HepG2 (cell line): ENCODE results near the gene CARMIL1. TPM values are rescaled to one million over a fixed set of nuclear protein-coding genes. Genes with fewer than 3 reads are reported as not detected.

Experiments
- ATAC-seq: fragments of 200-7000 bp; cut with Tn5 transposase; 3 replicates; pipeline ENCODE4 v1.9.1; 2020; ENCODE audit warnings: mild to moderate bottlenecking, moderate library complexity
- BruUV-seq: library from RNA; stranded (reverse); fragments of 400-500 nt; replicated peaks from 2 replicates; lab custom pipeline; 2021; lab: Mats Ljungman, UMichigan
- CTCF ChIA-PET: fragments of 300-600 bp; formaldehyde crosslinking; extraction: SDS; loops from one replicate; lab custom pipeline; 2021; ENCODE audit warnings: low total read pairs, inconsistent platforms, low intra/inter-chr PET ratio; lab: Yijun Ruan, JAX
- POLR2A ChIA-PET: fragments of 350-600 bp; sonication (Branson Sonifier 250); formaldehyde crosslinking; loops from one replicate; lab custom pipeline; 2020; ENCODE audit warnings: antibody characterized with exemption, inconsistent platforms; lab: Yijun Ruan, JAX
- DNase-seq: peaks from one replicate; pipeline ENCODE4 v3.0.0-alpha.2; 2015; ENCODE audit warnings: low spot score
- FAIRE-seq: peaks from 3 replicates; lab custom pipeline; 2011; peaks lifted over from hg19 to GRCh38; lab: Jason Lieb, UNC
- H2AFZ ChIP-seq: one replicate; pipeline ENCODE4 v1.6.1; 2011; ENCODE audit warnings: low read length, inconsistent platforms
- H3K27ac ChIP-seq: fragments of 300-600 bp; 3 replicates; pipeline ENCODE4 v1.8.0; 2011; ENCODE audit warnings: mixed run types, mild to moderate bottlenecking, mixed read lengths, low read length, inconsistent platforms; ENCODE audit not compliant: insufficient read depth; ENCODE audit errors: extremely low read length
- H3K27me3 ChIP-seq, 2 experiments: fragments of 200-600 bp in 1 of 2; 2 replicates in 1 of 2; 3 replicates in 1 of 2; pipeline versions ENCODE4 v1.6.0 to v1.8.0; 2011; ENCODE audit warnings: low read length in 2 of 2, mild to moderate bottlenecking in 2 of 2, moderate library complexity in 2 of 2, inconsistent platforms in 1 of 2; ENCODE audit not compliant: insufficient read depth in 2 of 2, control insufficient read depth in 1 of 2
- H3K36me3 ChIP-seq, 2 experiments: fragments of 200-600 bp in 1 of 2; replicated peaks in 1 of 2; 2 replicates in 1 of 2; 3 replicates in 1 of 2; pipeline versions ENCODE4 v1.5.1 to v1.8.0; 2011; ENCODE audit warnings: low read length in 2 of 2, inconsistent platforms in 1 of 2; ENCODE audit not compliant: insufficient read depth in 2 of 2, control insufficient read depth in 1 of 2
- H3K4me1 ChIP-seq: 2 replicates; pipeline ENCODE4 v1.5.1; 2012; ENCODE audit warnings: low read length, inconsistent platforms; ENCODE audit not compliant: insufficient read depth
- H3K4me2 ChIP-seq: 2 replicates; pipeline ENCODE4 v1.6.0; 2011; ENCODE audit warnings: low read depth, low read length, inconsistent platforms
- H3K4me3 ChIP-seq, 3 experiments: fragments of 200-600 bp in 1 of 3; sonication (generic), shearing (Covaris generic) in 1 of 3; replicated peaks in 1 of 3; 2 replicates each; pipeline ENCODE4 v1.5.1; 2011 to 2016; ENCODE audit warnings: low read length in 3 of 3, inconsistent platforms in 2 of 3, low read depth in 2 of 3, mild to moderate bottlenecking in 2 of 3, control low read depth in 1 of 3, mixed read lengths in 1 of 3; ENCODE audit not compliant: insufficient read depth in 1 of 3
- H3K79me2 ChIP-seq: one replicate; pipeline ENCODE4 v1.6.1; 2011; ENCODE audit warnings: low read length, inconsistent platforms; ENCODE audit not compliant: insufficient read depth
- H3K9ac ChIP-seq: 2 replicates; pipeline ENCODE4 v1.6.0; 2011; ENCODE audit warnings: mild to moderate bottlenecking, low read depth, low read length, inconsistent platforms; ENCODE audit not compliant: insufficient read depth
- H3K9me3 ChIP-seq: 2 replicates; pipeline ENCODE4 v1.5.1; 2012; ENCODE audit warnings: mild to moderate bottlenecking, low read length
- H4K20me1 ChIP-seq: 2 replicates; pipeline ENCODE4 v1.6.0; 2011; ENCODE audit warnings: inconsistent platforms, mild to moderate bottlenecking, low read length, moderate library complexity; ENCODE audit not compliant: insufficient read depth
- CREB1 ChIP-seq, 2 experiments: fragments of 450-650 bp in 1 of 2; IDR thresholded peaks; 2 replicates each; pipeline ENCODE4 v1.6.1; 2016 to 2017; ENCODE audit warnings: control low read depth in 1 of 2, mild to moderate bottlenecking in 1 of 2, missing compliant biosample characterization in 1 of 2, missing genetic modification characterization in 1 of 2
- DDIT3 ChIP-seq: sonication (generic); formaldehyde crosslinking; IDR thresholded peaks from 2 replicates; pipeline ENCODE4 v1.4.0; 2020; ENCODE audit warnings: mild to moderate bottlenecking, missing genetic modification reagents
- EHMT2 ChIP-seq: fragments of 200-600 bp; sonication (generic); IDR thresholded peaks from 2 replicates; pipeline ENCODE4 v1.7.0; 2017; ENCODE audit warnings: antibody characterized with exemption, low read depth, low read length, borderline replicate concordance
- LCORL ChIP-seq, 2 experiments: fragments of 450-650 bp in 1 of 2; sonication (generic) in 1 of 2; formaldehyde crosslinking in 1 of 2; IDR thresholded peaks; 2 replicates each; pipeline versions ENCODE4 v1.5.0 to v1.6.1; 2017 to 2020; ENCODE audit warnings: antibody characterized with exemption in 1 of 2, missing genetic modification reagents in 1 of 2
- MBD4 ChIP-seq: IDR thresholded peaks from 2 replicates; pipeline ENCODE4 v1.6.1; 2012; ENCODE audit warnings: low read length, inconsistent platforms, borderline replicate concordance
- MED8 ChIP-seq: sonication (generic); formaldehyde crosslinking; IDR thresholded peaks from 2 replicates; pipeline ENCODE4 v1.8.1; 2023; ENCODE audit warnings: mild to moderate bottlenecking, missing genetic modification reagents; ENCODE audit not compliant: insufficient replicate concordance
- RBFOX2 ChIP-seq: fragments of 200-400 bp; formaldehyde crosslinking; IDR thresholded peaks from 2 replicates; pipeline ENCODE4 v1.6.1; 2017; ENCODE audit warnings: low read depth, mild to moderate bottlenecking, low read length
- STAT6 ChIP-seq: sonication (generic); formaldehyde crosslinking; IDR thresholded peaks from 2 replicates; pipeline ENCODE4 v1.4.0; 2020; ENCODE audit warnings: missing genetic modification reagents, mild to moderate bottlenecking, borderline replicate concordance
- THAP11 ChIP-seq: IDR thresholded peaks from 2 replicates; pipeline ENCODE4 v1.6.1; 2016; ENCODE audit warnings: missing biosample characterization, missing genetic modification reagents
- UBTF ChIP-seq: sonication (generic); formaldehyde crosslinking; IDR thresholded peaks from 2 replicates; pipeline ENCODE4 v1.4.0; 2020; ENCODE audit warnings: mild to moderate bottlenecking, missing genetic modification reagents
- ZFP36L1 ChIP-seq: sonication (generic); formaldehyde crosslinking; IDR thresholded peaks from 2 replicates; pipeline ENCODE4 v1.8.0; 2022; ENCODE audit warnings: mild to moderate bottlenecking, missing genetic modification reagents, moderate library complexity
- ZMYM3 ChIP-seq: sonication (generic); formaldehyde crosslinking; IDR thresholded peaks from 2 replicates; pipeline ENCODE4 v1.5.1; 2020; ENCODE audit warnings: mild to moderate bottlenecking, missing genetic modification reagents
- ZMYM4 ChIP-seq: sonication (generic); formaldehyde crosslinking; IDR thresholded peaks from 2 replicates; pipeline ENCODE4 v1.8.1; 2023; ENCODE audit warnings: mild to moderate bottlenecking, missing genetic modification reagents
- ZNF24 ChIP-seq: fragments of 450-650 bp; IDR thresholded peaks from 2 replicates; pipeline ENCODE4 v1.6.1; 2017; ENCODE audit warnings: antibody characterized with exemption, mild to moderate bottlenecking
- ZNF292 ChIP-seq: sonication (generic); formaldehyde crosslinking; IDR thresholded peaks from 2 replicates; pipeline ENCODE4 v1.8.1; 2022; ENCODE audit warnings: mild to moderate bottlenecking, low read depth, missing genetic modification reagents, borderline replicate concordance
- ZNF30 ChIP-seq: sonication (generic); formaldehyde crosslinking; IDR thresholded peaks from 2 replicates; pipeline ENCODE4 v1.5.0; 2020; ENCODE audit warnings: mild to moderate bottlenecking, missing genetic modification reagents
- ZNF629 ChIP-seq: sonication (generic); formaldehyde crosslinking; conservative IDR thresholded peaks from 2 replicates; pipeline ENCODE4 v1.5.0; 2020; ENCODE audit warnings: missing genetic modification reagents
- WGBS: methylation state at CpG from one replicate; pipeline ENCODE4 v1.1.6; 2017; ENCODE audit warnings: low lambda C conversion rate; 5-methylcytosine and 5-hydroxymethylcytosine counted together
- in situ Hi-C: cut with HindIII; loops from 2 replicates; pipeline ENCODE4 v1.10.0; 2017; ENCODE audit warnings: low pct_unique_long_range_greater_than_20kb; ENCODE audit not compliant: extremely low pct_ligation_motif_present
- intact Hi-C: fragments of 100-400 bp; cut with micrococcal nuclease; formaldehyde crosslinking; loops from one replicate; pipeline ENCODE4 v1.10.0; 2022; ENCODE audit not compliant: unreplicated experiment
- polyA plus RNA-seq, 8 experiments: library from polyadenylated mRNA; depleted of rRNA in 3 of 8; stranded (reverse) in 7 of 8; unstranded in 1 of 8; fragments of >200 nt; fragmentation: Illumina TruSeq in 4 of 8; extraction: Trizol in 4 of 8; gene quantifications; 2 replicates each; pipeline versions ENCODE4 v1.2.1 to v1.2.3, GENCODE V29; 2011 to 2016; ENCODE audit warnings: low read depth in 4 of 8, missing spikeins in 1 of 8, mixed read lengths in 1 of 8; ENCODE audit not compliant: insufficient read depth in 1 of 8
- total RNA-seq, 5 experiments: library from RNA; depleted of rRNA; stranded (reverse); fragments of >200 nt; fragmentation: Illumina TruSeq; extraction: Trizol; gene quantifications; 2 replicates each; pipeline ENCODE4 v1.2.3, GENCODE V29; 2016; ENCODE audit warnings: low read depth in 1 of 5

The CARMIL1 gene
- total and polyA plus RNA-seq, 2 of the 13 experiments (the other 11 are each of a cell fraction or from before 2014, with no cell fraction given), result 1.8 to 2.6 TPM

GRCh38 chr6:25642667-25643328, 363.6 kb downstream of the CARMIL1 start:
- no TSS peak for BruUV-seq
- FAIRE-seq, result no peak
- TF ChIP-seq ZMYM3 (peak; percentile 96), RBFOX2 (peak; percentile 3; the same call in 1 of the 2 replicates), STAT6 (CRISPR knock-in tag) (0 out of 2 replicates have a peak, but pooled peaks have one; percentile 18), ZFP36L1 (CRISPR knock-in tag) (0 out of 2 replicates have a peak, but pooled peaks have one; percentile 58), MED8 (CRISPR knock-in tag) (no peak), DDIT3 (CRISPR knock-in tag) (no peak), ZNF30 (CRISPR knock-in tag) (no peak), THAP11 (CRISPR knock-in tag) (0 out of 2 replicates have a peak, but pooled peaks have one; percentile 12), LCORL (IDR thresholded peaks at IDR 0.05) (no peak), LCORL (CRISPR knock-in tag; IDR thresholded peaks at IDR 0.05) (0 out of 2 replicates have a peak, but pooled peaks have one; percentile 14), ZNF24 (no peak), CREB1 (IDR thresholded peaks at IDR 0.05) (no peak), CREB1 (CRISPR knock-in tag; IDR thresholded peaks at IDR 0.05) (0 out of 2 replicates have a peak, but pooled peaks have one; percentile 41), ZMYM4 (CRISPR knock-in tag) (0 out of 2 replicates have a peak, but pooled peaks have one; percentile 53), UBTF (CRISPR knock-in tag) (0 out of 2 replicates have a peak, but pooled peaks have one; percentile 35), EHMT2 (peak; percentile 70), ZNF292 (CRISPR knock-in tag) (0 out of 2 replicates have a peak, but pooled peaks have one; percentile 8), MBD4 (0 out of 2 replicates have a peak, but pooled peaks have one; percentile 6), ZNF629 (CRISPR knock-in tag) (peak; percentile 99)

More at GRCh38 chr6:25642667-25643328, 363.6 kb downstream of the CARMIL1 start:
- POLR2A ChIA-PET, result interaction anchor here (0.6 to 3.1 kb wide), 4 partner anchors 19 to 350 kb away, joined by 3 to 53 read pairs (median 6); no protein-coding TSS in a partner anchor
- Histone ChIP-seq H3K9ac (peak overlapping the region; percentile 55), H3K9me3 (no peaks in the 10 kb centered on the region), H3K36me3 (no peaks in the 10 kb centered on the region), H4K20me1 (no peaks in the 10 kb centered on the region), H3K4me2 (peak overlapping the region; percentile 69), H3K4me1 (peaks cover 84% of the 10 kb centered on the region), H3K27me3 (no peaks in the 10 kb centered on the region), H3K79me2 (no peaks in the 10 kb centered on the region), H3K27ac (peak overlapping the region; percentile 89), H2AFZ (no peak overlapping the region), H3K4me3 (peak overlapping the region in 2 of 3 experiments; percentile 6 to 32; a peak in 1 of 6 replicates)
- in situ Hi-C loops, result no loop called here
- DNase-seq, result no peak
- ATAC-seq, result peak; percentile 67
- WGBS, result 37% methylated on average over 3 of the region's 3 CpGs
- intact Hi-C loops, result loop anchor here (2.0 to 5.0 kb wide), 2 partner anchors 18 to 270 kb away; no protein-coding TSS in a partner anchor
- CTCF ChIA-PET, result no interaction called here
